NK-92 treated with Interleukin-12 subunit alpha and Interleukin-12 subunit beta, amount 100 ng/mL, for 24 hours (cell line): ENCODE results near the gene ADRA1B.
A peak's percentile ranks its signal among the peaks of the same experiment; 100 is the strongest.
"Not testable (repeated sequence)": the region's sequence is repeated elsewhere in the genome, so short reads cannot be mapped to it uniquely, and the experiment has no call there.

Source experiments
- DNase-seq: peaks from one replicate; lab custom pipeline; 2025; lab: John Stamatoyannopoulos, UW

Gene ADRA1B

DNA sequence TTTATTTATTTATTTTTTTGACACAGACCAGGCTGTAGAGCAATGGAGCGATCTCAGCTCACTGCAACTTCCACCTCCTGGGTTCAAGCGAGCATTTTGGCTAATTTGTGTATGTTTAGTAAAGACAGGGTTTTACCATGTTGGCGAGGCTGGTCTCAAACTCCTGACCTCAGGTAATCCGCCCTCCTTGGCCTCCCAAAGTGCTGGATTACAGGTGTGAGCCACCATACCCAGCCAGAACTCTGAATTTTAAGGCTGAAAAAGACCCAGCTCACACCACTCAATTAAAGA, 49.5 kb downstream of the ADRA1B start:
- DNase-seq: not testable (repeated sequence)

DNA sequence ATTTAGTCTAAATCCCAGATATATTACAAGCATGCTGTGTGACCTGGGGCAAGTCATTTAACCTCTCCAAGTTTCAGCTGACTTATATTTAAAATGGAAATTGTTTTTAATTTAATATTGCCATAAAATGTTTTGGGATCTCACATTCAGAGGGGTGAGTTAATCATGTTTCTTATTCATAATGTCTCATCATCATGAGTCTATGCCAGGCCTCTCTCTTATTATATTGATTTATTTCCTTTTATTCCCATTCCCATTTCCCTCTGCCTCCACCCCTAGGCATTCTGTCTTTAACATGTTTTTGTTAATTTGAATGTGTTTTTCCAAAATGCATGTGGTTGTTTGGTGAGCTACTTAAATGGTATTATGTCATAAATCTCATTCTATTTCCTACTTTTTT, 53.7 kb downstream of the ADRA1B start:
- DNase-seq: no peak

DNA sequence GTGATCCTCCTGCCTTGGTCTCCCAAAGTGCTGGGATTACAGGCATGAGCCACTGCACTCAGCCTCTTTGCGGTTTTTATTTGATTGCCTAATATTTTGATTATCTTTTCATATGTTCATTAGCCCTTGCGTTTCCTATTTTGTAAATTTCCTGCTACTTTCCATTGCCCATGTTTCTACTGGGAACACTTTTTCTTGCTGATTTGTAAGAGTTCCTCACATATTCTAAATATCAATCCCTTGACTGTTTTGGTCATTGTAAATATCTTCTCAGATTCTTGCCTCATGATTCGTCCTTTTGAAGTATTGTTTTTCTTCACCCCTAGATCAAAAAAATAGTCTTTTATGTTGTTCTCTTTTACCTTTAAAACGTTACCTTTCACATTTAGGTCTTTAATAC, 54.8 kb downstream of the ADRA1B start:
- no peak for DNase-seq

DNA sequence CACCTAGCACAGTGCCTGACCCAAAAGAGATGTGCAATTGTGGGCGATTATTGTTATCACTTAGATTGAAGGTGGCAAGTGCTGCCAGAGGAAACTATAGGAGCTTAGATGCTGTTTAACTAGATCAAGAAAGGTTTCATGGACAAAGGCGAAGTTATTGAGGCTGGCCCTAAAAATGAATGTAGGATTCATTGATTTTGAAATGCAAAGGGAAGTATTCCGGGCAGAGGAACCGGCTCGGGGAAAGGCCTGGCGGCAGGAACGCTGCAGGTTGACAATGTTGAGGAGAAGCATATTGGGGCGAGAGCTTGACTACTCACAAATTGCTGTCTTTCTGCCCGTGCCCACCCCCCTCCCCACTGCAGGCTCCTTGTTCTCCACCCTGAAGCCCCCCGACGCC, 55.2 kb downstream of the ADRA1B start:
- no peak for DNase-seq

DNA sequence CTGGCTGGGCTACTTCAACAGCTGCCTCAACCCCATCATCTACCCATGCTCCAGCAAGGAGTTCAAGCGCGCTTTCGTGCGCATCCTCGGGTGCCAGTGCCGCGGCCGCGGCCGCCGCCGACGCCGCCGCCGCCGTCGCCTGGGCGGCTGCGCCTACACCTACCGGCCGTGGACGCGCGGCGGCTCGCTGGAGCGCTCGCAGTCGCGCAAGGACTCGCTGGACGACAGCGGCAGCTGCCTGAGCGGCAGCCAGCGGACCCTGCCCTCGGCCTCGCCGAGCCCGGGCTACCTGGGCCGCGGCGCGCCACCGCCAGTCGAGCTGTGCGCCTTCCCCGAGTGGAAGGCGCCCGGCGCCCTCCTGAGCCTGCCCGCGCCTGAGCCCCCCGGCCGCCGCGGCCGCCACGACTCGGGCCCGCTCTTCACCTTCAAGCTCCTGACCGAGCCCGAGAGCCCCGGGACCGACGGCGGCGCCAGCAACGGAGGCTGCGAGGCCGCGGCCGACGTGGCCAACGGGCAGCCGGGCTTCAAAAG, 55.7 kb downstream of the ADRA1B start:
- no peak for DNase-seq

DNA sequence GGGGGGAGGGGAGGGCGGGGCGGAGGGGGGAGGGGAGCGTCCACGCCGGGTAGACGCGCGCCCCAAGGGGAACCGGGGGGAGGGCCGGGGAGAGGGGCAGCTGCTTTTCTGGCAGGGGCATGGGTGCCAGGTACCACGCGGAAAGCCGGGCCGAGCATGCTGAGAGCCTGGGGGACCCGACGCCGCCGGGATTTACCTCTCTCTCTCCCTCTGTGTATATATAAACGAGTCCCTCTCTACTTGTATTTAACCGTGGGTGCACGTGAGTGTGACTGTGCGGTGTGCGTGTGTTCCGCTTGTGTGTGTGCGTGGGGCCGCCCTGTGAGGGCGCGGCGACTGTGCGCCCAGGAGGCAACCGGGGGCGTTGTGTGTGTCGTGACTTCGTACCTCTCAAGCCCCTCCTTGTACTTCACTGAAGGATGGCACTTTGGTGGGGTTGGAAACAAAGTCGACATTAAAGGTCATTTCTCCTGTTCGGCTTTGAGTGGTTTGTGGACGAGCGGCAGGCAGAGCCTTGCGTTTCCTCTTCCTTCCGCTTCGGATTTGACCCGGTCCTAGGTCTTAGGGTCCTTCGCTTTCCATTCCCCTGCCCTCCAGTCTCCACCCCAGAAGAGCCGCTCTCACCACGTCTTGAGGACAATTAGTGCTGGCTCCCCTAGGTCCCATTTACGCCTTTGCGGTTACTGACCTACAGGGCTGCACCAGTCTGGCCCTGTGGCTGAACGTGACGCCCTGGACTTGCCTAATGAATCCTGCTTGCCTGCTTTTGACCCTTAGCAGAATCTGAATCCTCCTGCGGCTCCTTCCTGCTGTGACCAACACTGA, 56.5 kb downstream of the ADRA1B start:
- DNase-seq: no peak

DNA sequence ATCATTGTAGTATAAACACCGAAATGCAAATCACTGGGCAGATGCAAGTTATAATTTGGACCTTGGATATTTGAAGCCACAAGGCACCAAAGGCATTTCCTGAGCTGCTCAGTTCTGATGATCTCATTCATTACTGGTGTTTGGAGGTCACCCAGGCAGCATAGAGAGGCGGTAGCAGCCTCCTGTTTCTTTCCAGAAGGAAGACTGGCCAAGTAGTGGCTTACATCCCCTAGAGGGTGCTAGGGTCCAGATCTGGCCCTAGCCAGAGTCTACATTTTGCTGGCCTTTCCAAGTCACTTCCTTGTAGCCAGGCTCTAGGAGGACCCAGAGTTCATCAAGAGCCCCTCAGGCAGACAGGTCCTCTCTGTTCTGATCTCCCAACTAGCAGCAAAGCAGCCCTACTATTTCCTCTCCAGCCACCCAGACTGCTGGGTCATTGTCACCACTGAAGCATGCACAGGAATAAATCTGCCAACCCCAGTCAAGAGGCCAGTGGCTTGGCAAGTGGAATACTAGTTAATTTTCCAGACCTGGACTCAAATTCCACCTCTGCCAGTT, 59.3 kb downstream of the ADRA1B start:
- DNase-seq: no peak

DNA sequence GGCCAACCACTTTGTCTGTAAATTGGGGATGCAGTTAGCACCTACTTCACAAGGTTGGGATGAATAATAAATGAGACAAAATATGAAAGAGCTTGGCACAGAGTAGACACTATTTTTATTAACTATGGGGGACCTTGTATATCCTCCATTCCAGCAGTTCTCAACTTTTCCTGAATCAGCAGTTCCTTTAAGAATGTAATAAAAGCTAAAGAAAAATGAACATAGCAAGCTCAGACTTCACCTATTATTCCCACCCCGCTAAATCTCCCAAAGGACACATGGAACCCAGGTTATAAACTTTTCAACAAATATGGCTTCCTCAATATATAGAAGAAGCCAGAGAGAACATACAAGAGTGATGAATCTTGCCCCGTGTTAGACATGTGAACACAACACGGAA, 60.6 kb downstream of the ADRA1B start:
- DNase-seq: no peak

DNA sequence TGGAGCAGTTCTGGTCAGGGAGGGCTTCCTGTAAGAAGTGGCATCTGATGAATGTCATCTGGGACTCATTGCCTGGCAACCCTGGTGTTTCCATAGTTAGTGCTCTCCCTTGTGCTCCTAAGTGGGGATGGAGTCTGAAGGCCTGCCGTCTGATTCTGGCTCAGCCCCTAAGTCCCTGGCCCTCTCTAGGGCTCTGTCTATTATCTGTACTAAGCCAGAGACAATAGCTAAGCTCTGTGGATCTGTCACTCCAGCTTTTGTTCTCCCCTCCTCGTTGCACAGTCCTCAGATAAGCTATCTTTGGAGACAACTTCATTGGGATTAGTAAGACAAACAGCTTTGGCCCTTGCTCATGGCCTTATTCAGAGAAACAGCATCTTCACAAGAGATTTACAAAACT, 62.1 kb downstream of the ADRA1B start:
- no peak for DNase-seq

DNA sequence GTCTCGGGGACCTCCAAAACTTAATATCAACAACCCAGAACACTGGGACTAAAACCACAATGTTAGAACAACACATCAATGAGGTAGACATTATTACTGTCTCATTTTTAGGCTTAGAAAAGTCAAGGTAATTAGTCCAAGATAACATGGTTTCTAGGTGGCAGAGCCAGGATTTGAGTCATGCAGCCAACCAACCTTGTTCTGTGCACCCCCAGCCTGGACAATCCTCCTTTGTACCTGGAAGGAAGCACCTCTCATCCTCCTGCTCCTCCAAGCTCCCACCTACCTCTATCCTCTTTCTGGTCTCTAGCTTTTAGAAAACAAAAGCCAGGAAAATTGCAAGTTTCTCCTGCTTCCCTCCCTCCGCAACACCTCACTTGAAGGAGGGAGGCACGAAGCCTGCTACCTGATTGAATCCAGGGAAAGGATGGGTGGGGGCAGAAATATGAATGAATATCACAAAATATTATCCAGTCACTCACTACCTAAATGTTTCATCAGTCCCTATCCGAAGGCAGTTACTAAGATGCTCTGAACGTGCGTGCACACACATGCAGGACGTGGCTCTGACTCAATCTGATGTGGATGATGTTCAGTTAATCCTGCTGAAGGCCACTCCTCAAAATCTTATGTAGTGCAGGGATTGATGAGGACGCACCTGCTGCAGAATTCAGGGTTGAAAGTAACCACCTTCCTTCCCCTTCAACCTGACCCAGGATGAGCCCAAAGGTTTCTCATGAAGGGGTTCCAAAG, 66.3 kb downstream of the ADRA1B start:
- no peak for DNase-seq

DNA sequence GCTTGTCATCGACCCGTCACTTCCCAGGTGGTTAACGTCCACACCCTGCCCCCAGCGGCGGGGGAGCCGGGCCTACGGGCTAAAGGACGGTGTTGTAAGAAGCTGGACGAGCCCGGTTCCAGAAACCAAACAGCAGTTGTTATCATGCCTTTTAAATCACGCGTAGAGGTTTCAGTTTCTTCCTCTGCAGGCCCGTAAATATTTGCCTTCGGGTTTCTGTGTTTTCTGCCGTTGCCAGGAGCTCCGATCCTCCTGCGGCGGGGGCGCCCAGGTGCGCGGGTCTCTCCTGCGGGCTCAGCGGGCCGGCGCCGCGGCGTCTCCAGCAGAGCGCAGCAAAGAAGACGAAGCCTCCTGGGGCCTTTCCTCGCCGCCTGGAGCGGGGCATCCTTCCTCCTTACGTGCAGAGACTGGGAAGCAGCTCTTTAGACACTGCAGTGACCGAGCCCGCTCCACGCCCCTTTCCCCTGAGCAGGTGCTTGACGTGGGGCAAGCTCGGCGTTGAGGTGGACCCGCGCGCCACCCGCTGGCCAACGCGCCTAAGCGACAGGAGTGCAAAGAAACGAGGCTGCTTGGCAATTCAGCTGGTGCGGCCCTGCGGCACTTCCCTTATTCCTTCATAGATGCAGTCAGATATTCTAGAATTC, 70.9 kb downstream of the ADRA1B start:
- peak; percentile 7 for DNase-seq

DNA sequence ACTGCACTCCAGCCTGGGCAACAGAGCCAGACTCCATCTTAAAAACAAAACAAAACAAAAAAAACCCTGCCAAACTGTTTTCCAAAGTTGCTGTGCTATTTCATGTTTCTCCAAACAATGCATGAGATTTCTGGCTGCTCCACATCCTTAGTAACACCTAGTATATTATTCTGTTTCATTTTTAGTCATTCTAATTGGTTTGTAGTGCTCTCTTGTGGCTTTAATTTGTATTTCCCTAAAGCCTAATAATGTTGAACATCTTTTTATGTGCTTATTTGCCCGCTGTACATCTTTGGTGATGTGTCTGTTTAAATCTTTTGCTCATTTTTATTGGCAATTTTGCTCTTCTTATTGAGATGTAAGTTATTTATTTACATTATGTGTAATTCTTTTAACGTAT, 74.2 kb downstream of the ADRA1B start:
- no peak for DNase-seq

DNA sequence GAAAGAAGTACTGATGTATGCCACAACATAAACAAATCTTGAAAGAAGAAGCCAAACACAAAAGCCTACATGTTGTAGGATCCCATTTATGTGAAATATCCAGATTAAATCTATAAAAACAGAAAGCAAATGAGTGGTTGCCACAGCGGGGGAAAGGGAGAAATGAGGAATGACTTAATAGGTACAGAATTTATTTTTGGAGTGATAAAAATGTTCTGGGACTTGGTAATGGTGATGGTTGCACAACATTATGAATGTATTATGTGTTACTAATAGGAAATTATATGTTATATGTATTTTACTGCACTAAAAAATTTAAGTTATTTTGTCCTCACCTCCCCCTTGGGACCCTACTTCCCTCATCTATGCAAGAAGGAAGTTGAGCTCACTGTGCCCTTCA, 76.3 kb downstream of the ADRA1B start:
- DNase-seq: no peak

DNA sequence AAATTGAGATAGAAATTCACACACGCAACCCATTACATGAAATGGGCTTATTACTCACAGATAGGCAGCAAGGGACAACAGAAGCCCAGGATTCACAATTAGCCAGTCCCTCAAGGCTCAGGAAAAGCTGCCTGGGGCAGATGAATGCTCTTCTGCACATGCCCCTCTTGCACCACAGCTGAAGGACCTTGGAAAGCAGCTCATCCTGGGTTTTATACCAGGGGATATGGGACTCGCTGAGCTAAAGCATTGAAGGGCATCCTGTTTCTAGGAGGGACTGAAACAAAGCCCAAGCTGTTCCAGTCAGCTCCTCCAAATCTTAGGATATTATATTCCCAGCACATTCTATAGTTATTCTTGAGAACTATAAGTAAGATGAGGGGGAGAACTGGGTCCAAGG, 76.9 kb downstream of the ADRA1B start:
- no peak for DNase-seq

DNA sequence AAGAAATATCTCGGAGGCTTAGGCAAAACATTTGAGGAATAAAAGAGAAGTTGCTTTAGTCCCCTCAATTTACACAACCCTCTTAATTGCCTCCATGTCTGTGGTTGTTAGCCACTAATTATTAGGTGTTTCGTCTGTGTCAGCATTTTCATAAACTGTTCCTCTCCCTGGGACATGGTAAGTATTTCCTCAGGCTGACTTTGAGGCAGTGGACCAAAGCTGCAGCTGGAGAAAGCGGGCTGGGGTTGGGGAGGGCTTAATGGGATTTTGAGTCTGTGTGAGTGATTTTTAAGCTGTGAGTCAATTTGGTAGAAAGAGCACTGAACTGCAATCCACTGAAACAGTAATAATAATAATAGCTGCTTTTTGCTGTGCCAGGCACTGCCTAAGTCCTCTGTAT, 79.6 kb downstream of the ADRA1B start:
- DNase-seq: no peak

DNA sequence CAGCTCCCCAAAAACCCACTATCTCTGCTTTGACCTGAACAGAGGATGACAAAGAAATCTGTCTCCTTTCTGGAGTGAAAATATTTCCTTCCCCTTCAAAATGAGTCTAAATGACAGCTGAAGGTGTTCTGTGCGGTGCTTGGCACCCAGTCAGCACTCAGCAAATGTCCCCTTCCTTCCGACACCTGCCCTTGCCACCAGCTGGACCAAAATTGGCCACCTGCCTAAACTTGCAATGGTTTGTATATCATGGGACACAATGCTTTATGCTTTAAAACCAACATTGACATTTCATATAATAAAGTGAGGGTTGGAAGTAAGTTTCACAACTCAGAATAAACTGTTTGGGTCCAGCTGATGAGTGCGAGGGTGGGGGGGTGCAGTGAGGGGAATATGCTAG, 85.2 kb downstream of the ADRA1B start:
- no peak for DNase-seq

DNA sequence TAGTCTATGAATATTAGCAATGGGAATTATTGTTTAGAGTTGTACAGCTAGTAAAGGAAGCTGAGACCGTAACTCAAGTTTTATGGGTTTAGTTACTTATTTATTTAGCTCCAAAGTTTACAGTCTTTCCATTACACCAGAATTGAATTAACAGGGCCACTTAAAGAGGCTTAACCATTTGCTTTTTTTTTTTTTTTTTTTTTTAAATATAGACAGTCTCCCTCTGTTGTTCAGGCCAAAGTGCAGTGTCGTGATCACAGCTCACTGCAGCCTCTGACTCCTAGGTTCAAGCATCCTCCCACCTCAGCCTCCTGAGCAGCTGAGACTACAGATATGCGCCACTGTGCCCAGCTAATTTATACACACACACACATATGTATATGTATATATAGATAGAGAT, 91.2 kb downstream of the ADRA1B start:
- no peak for DNase-seq

DNA sequence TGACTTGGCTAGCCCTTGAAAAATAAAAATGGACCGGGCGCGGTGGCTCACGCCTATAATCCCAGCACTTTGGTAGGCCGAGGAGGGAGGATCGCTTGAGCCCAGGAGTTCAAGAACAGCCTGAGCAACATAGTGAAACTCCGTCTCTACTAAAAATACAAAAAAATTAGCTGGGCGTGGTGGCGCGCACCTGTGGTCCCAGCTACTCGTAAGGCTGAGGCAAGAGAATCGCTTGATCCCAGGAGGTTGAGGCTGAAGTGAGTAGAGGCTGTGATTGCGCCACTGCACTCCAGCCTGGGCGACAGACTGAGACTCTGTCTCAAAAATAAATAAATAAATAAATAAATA, 92.2 kb downstream of the ADRA1B start:
- not testable (repeated sequence) for DNase-seq

DNA sequence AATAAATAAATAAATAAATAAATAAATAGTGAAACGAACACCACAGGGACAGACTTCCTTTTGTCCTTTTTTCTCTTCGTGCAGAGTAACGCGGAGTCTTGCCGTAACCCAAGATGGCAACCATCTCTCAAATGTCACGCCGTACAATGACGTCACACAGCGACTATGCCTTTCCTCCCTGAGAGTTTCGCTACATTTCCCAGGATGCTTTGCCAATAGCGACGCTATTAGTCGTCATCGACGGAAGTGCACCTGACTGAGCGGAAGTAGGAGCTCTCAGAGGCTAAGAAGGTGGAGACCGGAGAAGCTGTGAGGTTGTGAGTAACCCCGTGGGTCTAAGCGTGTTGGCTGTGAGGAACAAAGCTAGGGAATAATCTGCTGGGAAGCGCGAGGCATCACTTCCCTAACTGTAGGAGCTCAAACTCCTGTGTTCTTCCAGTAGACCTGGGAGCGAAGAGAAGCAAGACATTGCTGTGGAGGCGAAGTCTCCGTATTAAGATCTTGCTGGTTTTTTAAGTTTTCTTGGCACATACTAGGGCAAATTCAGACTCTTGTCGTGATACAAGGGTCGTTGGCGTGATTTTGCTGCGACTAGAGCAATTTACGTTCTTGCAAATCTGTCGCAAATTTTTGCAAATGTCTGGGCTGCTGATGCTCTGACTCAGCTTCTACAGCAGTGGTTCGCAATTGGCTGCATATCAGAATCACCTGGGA, 92.8 kb downstream of the ADRA1B start, which contains the start of gene TTC1:
TTC1 (plus strand) TSS at position 263 of the 714 bp plus-strand sequence. CDS start 1,390 bp downstream, outside the sequence.
- DNase-seq: peak; percentile 87

DNA sequence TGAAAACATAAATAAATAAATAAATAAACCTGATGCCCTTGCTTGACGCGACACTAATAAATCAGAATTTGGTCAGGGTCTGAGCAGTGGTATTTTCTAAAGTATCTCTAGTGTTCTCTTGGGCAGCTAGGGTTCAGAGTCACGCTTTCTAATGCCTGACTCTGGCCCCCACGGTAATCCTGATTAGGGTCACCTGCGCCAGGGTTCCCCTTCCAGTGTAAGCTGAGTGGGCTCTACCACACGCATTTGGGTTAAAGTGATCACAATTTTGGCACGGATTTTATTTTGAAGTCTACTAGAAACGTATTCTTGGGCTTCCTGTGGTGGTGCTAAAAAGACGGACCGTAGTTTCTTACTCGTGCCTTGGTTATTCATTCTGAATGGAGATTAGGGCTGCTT, 93.3 kb downstream of the ADRA1B start:
- DNase-seq: no peak

DNA sequence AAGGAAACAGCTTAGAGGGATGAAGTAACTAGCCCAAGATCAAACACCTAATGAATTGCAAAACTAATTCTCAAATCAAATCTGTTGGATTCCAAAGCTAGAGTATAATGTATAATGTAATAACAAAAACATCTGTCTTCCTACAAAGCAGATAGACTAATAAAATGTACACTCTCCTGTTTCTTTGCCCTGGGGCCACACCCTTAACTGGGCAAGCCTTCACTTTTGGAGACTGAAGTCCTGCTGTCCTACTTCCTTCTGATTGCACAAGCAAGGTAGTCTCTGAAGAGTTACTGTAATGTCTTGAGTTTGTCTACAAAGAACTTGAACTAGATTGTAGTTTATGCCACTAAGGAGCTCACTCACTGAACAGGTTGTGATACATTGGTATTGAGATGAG, 95.2 kb downstream of the ADRA1B start:
- no peak for DNase-seq

DNA sequence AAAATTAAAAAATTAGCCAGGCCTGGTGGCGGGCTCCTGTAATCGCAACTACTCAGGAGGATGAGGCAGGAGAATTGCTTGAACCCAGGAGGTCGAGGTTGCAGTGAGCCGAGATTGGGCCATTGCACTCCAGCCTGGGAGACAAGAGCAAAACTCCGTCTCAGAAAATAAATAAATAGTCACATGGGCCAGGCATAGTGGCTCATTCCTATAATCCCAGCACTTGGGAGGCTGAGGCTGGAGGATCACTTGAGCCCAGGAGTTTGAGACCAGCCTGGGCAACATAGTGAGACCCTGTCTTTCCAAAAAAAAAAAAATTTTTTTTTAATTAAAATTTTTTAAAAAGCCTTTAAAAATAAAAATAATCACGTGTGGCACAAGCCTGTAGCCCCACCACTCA, 97.9 kb downstream of the ADRA1B start:
- not testable (repeated sequence) for DNase-seq
